DND-41 (cell line): ENCODE data around the gene SMCO3.

Source experiments
- EZH2 ChIP-seq: IDR thresholded peaks from 3 replicates; pipeline ENCODE4 v1.6.1; 2012; ENCODE audit warnings: borderline replicate concordance, low read depth, mild to moderate bottlenecking, moderate library complexity, low read length, inconsistent platforms; ENCODE audit not compliant: severe bottlenecking
- TF ChIP-seq, protein P1 (sequence below): IDR thresholded peaks from 2 replicates; pipeline ENCODE4 v1.5.1; 2012; ENCODE audit warnings: borderline replicate concordance, low read length, moderate library complexity, mild to moderate bottlenecking; ENCODE audit not compliant: poor library complexity, severe bottlenecking; ENCODE audit errors: extremely low read depth

GRCh38 chr12:14844401-14844800 lies 30.4 kb upstream of the SMCO3 start:
- TF ChIP-seq EZH2, result no peak
- TF ChIP-seq, protein P1, sequence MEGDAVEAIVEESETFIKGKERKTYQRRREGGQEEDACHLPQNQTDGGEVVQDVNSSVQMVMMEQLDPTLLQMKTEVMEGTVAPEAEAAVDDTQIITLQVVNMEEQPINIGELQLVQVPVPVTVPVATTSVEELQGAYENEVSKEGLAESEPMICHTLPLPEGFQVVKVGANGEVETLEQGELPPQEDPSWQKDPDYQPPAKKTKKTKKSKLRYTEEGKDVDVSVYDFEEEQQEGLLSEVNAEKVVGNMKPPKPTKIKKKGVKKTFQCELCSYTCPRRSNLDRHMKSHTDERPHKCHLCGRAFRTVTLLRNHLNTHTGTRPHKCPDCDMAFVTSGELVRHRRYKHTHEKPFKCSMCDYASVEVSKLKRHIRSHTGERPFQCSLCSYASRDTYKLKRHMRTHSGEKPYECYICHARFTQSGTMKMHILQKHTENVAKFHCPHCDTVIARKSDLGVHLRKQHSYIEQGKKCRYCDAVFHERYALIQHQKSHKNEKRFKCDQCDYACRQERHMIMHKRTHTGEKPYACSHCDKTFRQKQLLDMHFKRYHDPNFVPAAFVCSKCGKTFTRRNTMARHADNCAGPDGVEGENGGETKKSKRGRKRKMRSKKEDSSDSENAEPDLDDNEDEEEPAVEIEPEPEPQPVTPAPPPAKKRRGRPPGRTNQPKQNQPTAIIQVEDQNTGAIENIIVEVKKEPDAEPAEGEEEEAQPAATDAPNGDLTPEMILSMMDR, result no peak
